B cell (primary cell): Measurements from ENCODE around the gene HOXA2. TPM values are rescaled to one million over a fixed set of nuclear protein-coding genes. Genes with fewer than 3 reads are reported as not detected.
A peak's percentile ranks its signal among the peaks of the same experiment; 100 is the strongest.

Source experiments
- ATAC-seq: fragments of 200-7000 bp; cut with Tn5 transposase; one replicate; pipeline ENCODE4 v1.10.0; 2021; ENCODE audit warnings: low read depth, mild to moderate bottlenecking, moderate number of reproducible peaks, moderate library complexity
- CTCF ChIA-PET: fragments of 350-600 bp; sonication (Branson Sonifier 250); formaldehyde crosslinking; loops from one replicate; lab custom pipeline; 2021; ENCODE audit warnings: antibody characterized with exemption, inconsistent platforms; lab: Charles Lee
- POLR2A ChIA-PET: fragments of 350-600 bp; sonication (Branson Sonifier 250); formaldehyde crosslinking; loops from one replicate; lab custom pipeline; 2021; ENCODE audit warnings: antibody characterized with exemption; lab: Charles Lee
- DNase-seq: peaks from one replicate; pipeline ENCODE4 v3.0.0; 2013
- H2AFZ ChIP-seq: 2 replicates; pipeline ENCODE4 v1.6.1; 2012; ENCODE audit warnings: mild to moderate bottlenecking, low read depth, low read length; ENCODE audit not compliant: insufficient read depth, poor library complexity, severe bottlenecking
- H3K27ac ChIP-seq, 2 donors: 1 replicate in 1 of 2; 2 replicates in 1 of 2; pipeline ENCODE4 v1.5.1; 2012 to 2013; ENCODE audit warnings: low read length in 2 of 2, mild to moderate bottlenecking in 2 of 2, moderate library complexity in 1 of 2
- H3K27me3 ChIP-seq, 4 experiments: fragments of 200-600 bp in 1 of 4; sonication (generic) in 1 of 4; replicated peaks in 1 of 4; 1 replicate in 2 of 4; 2 replicates in 2 of 4; pipeline versions ENCODE4 v1.6.1 to v1.7.0; 2013 to 2016; ENCODE audit warnings: low read length in 3 of 4, mild to moderate bottlenecking in 2 of 4, mixed read lengths in 1 of 4, moderate library complexity in 1 of 4; ENCODE audit not compliant: insufficient read depth in 4 of 4, control insufficient read depth in 3 of 4; ENCODE audit errors: control extremely low read depth in 1 of 4
- H3K36me3 ChIP-seq, 2 experiments: replicated peaks in 1 of 2; 1 replicate in 1 of 2; 2 replicates in 1 of 2; pipeline versions ENCODE4 v1.6.1 to v1.7.1; 2013; ENCODE audit warnings: low read length in 1 of 2; ENCODE audit not compliant: insufficient read depth in 2 of 2, control insufficient read depth in 1 of 2; ENCODE audit errors: control extremely low read depth in 1 of 2, extremely low read depth in 1 of 2
- H3K4me1 ChIP-seq, 2 donors: fragments of 200-600 bp in 1 of 2; sonication (generic) in 1 of 2; 1 replicate in 1 of 2; 2 replicates in 1 of 2; pipeline versions ENCODE4 v1.5.1 to v1.6.1; 2013 to 2017; ENCODE audit warnings: low read length in 2 of 2; ENCODE audit not compliant: control insufficient read depth in 2 of 2, insufficient read depth in 2 of 2
- H3K4me2 ChIP-seq: replicated peaks from 2 replicates; pipeline ENCODE3; 2012; ENCODE audit warnings: mild to moderate bottlenecking, low read depth, low read length; ENCODE audit not compliant: poor library complexity, severe bottlenecking
- H3K4me3 ChIP-seq, 5 experiments: fragments of 200-600 bp in 1 of 5; sonication (generic) in 1 of 5; 1 replicate in 3 of 5; 2 replicates in 2 of 5; pipeline versions ENCODE4 v1.5.1 to v1.7.0; 2011 to 2016; ENCODE audit warnings: low read length in 4 of 5, mild to moderate bottlenecking in 4 of 5, low read depth in 2 of 5, control low read depth in 1 of 5, moderate library complexity in 1 of 5; ENCODE audit not compliant: insufficient read depth in 1 of 5; ENCODE audit errors: control extremely low read depth in 1 of 5, extremely low read depth in 1 of 5
- H3K79me2 ChIP-seq: fragments of 200-600 bp; sonication (generic); one replicate; pipeline ENCODE4 v1.6.0; 2016; ENCODE audit warnings: low read length; ENCODE audit not compliant: control insufficient read depth, insufficient read depth
- H3K9ac ChIP-seq: fragments of 200-600 bp; sonication (generic); 2 replicates; pipeline ENCODE4 v1.6.1; 2017; ENCODE audit warnings: mild to moderate bottlenecking, low read length, moderate library complexity
- H3K9me3 ChIP-seq, 3 donors: one replicate each; pipeline versions ENCODE4 v1.6.1 to v1.7.1; 2013; ENCODE audit warnings: low read length in 2 of 3; ENCODE audit not compliant: control insufficient read depth in 2 of 3, insufficient read depth in 1 of 3; ENCODE audit errors: control extremely low read depth in 1 of 3
- H4K20me1 ChIP-seq: 2 replicates; pipeline ENCODE4 v1.6.0; 2012; ENCODE audit warnings: mild to moderate bottlenecking, low read length; ENCODE audit not compliant: insufficient read depth, control insufficient read depth, poor library complexity, severe bottlenecking
- H3K27ac Mint-ChIP-seq: one replicate; pipeline ENCODE4 v1.8.0; 2021; ENCODE audit warnings: mixed read lengths
- H3K27me3 Mint-ChIP-seq: one replicate; pipeline ENCODE4 v1.8.0; 2021; ENCODE audit warnings: mixed read lengths
- H3K4me1 Mint-ChIP-seq: one replicate; pipeline ENCODE4 v1.8.0; 2021; ENCODE audit warnings: mixed read lengths
- H3K4me3 Mint-ChIP-seq: one replicate; pipeline ENCODE4 v1.8.0; 2021; ENCODE audit warnings: mixed read lengths
- H3K9me3 Mint-ChIP-seq: one replicate; pipeline ENCODE4 v1.8.0; 2022; ENCODE audit warnings: mixed read lengths; ENCODE audit not compliant: insufficient read depth
- EZH2 ChIP-seq: IDR thresholded peaks from 2 replicates; pipeline ENCODE4 v1.6.1; 2012; ENCODE audit warnings: borderline replicate concordance, low read depth, mild to moderate bottlenecking, moderate library complexity, low read length; ENCODE audit not compliant: insufficient read depth, poor library complexity, severe bottlenecking
- WGBS: methylation state at CpG from one replicate; pipeline ENCODE4 v1.1.5; 2013; ENCODE audit warnings: missing lambda C conversion rate; ENCODE audit not compliant: insufficient coverage; 5-methylcytosine and 5-hydroxymethylcytosine counted together
- intact Hi-C: fragments of 100-400 bp; cut with micrococcal nuclease; formaldehyde crosslinking; loops from one replicate; pipeline ENCODE4 v1.10.0; 2022
- polyA plus RNA-seq: library from polyadenylated mRNA; depleted of rRNA; stranded (reverse); fragments of >200 nt; gene quantifications from 2 replicates; pipeline ENCODE4 v1.2.3, GENCODE V29; 2012
- total RNA-seq, 2 donors: library from RNA; stranded (reverse); fragments of 120-200 nt in 1 of 2; gene quantifications; 1 replicate in 1 of 2; 2 replicates in 1 of 2; pipeline versions ENCODE4 v1.2.3 to v1.2.4, GENCODE V29; 2013 to 2022
- TF ChIP-seq, protein P1 (sequence below): fragments of 200-600 bp; IDR thresholded peaks from one replicate; pipeline ENCODE4 v1.8.0; 2022; ENCODE audit warnings: antibody characterized with exemption, mild to moderate bottlenecking

The HOXA2 gene
- total and polyA plus RNA-seq, 2 donors (not counting 1 experiment from before 2014, with no cell fraction given) = not detected

- H3K4me1 Mint-ChIP-seq = peaks cover 33% of the 10 kb centered on the region
- H3K79me2 ChIP-seq = no peaks in the 10 kb centered on the region
- peaks cover 7% of the 10 kb centered on the region for H4K20me1 ChIP-seq
These were observed 45.7 kb upstream of the HOXA2 start for GRCh38 chr7:27148031-27148755.

More at GRCh38 chr7:27148031-27148755, 45.7 kb upstream of the HOXA2 start:
- TF ChIP-seq, protein P1, sequence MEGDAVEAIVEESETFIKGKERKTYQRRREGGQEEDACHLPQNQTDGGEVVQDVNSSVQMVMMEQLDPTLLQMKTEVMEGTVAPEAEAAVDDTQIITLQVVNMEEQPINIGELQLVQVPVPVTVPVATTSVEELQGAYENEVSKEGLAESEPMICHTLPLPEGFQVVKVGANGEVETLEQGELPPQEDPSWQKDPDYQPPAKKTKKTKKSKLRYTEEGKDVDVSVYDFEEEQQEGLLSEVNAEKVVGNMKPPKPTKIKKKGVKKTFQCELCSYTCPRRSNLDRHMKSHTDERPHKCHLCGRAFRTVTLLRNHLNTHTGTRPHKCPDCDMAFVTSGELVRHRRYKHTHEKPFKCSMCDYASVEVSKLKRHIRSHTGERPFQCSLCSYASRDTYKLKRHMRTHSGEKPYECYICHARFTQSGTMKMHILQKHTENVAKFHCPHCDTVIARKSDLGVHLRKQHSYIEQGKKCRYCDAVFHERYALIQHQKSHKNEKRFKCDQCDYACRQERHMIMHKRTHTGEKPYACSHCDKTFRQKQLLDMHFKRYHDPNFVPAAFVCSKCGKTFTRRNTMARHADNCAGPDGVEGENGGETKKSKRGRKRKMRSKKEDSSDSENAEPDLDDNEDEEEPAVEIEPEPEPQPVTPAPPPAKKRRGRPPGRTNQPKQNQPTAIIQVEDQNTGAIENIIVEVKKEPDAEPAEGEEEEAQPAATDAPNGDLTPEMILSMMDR = no peak
- no peak for TF ChIP-seq EZH2
- intact Hi-C loops = no loop called here
- Histone ChIP-seq H3K36me3 (no peaks in the 10 kb centered on the region), H3K27me3 (peaks cover 0 to 92% (median 67%) of the 10 kb centered on the region in 4 experiments), H3K4me2 (peak overlapping the region; percentile 69), H3K4me3 (peak overlapping the region in 3 of 5 experiments; percentile 2 to 30 (median 27)), H3K4me1 (peaks cover 48 to 55% of the 10 kb centered on the region in 2 donors), H3K9ac (peak overlapping the region; percentile 50), H3K9me3 (peaks cover 0 to 82% (median 0%) of the 10 kb centered on the region in 3 donors), H2AFZ (no peak overlapping the region), H3K27ac (no peak overlapping the region)
- H3K27me3 Mint-ChIP-seq = peaks cover 62% of the 10 kb centered on the region
- 4% methylated on average over 28 of the region's 28 CpGs for whole genome bisulfite sequencing
- H3K9me3 Mint-ChIP-seq = no peaks in the 10 kb centered on the region
- H3K4me3 Mint-ChIP-seq = peak overlapping the region; percentile 80
- no peak for ATAC-seq
- ChIA-PET POLR2A (interaction anchor here (0.6 kb wide), 1 partner anchor 1289 kb away, joined by 6 read pairs; no protein-coding TSS in a partner anchor), CTCF (interaction anchor here (0.7 to 6.9 kb wide), 11 partner anchors 14 to 752 kb away, joined by 3 to 52 read pairs (median 4); no protein-coding TSS in a partner anchor)
- peak overlapping the region; percentile 20 for H3K27ac Mint-ChIP-seq
- DNase-seq = peak; percentile 35
